Stimulated activated CD4-positive, alpha-beta T cell treated with anti-CD3 and anti-CD28 coated beads, TNF-alpha, amount 100 ng/mL, for 48 hours (primary cell): Measurements from ENCODE around the gene INSIG1.

Experiments used
- DNase-seq, 3 donors: peaks; one replicate each; pipeline ENCODE4 v3.0.0-alpha.2; 2020; ENCODE audit warnings: low read depth in 3 of 3

The INSIG1 gene

DNA sequence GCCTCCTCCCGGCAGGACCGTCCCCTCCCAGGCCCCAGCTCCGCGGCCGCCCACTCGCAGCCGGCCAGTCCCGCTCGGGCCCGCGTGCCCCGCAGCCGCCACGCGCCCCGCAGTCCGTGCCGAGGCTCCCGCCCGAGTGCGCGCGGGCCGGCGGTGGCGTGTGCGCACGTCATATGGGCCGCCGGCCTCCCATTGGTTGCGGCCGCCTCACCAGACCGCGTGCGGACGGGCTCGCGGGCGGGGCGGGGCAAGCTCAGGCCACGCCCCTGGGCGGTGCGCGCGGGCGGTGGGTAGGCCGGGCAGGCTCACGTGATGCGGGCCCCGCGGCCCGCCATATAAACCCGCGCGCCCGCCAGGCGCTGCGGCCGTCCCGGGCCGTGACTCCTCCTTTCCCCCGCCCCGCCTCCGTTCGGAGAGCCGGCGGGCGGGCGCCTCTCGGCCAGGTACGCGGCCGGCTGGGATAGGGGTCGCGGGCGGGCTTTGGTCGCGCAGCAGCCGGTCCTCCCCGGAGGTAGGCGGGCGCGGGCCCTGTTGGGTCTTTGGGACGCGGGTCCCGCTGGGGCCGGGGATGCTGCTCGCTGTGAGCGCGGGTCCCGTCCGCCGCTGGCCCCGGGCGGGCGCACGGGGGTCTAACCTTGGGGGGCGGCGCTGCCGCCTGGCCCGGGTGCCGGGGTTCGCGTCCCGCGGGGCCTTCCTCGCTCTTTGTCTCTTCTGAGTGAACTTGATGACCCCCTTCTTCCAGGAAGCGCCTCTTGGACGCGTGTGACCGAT, at the start of gene INSIG1:
INSIG1 (plus strand) TSS at position 362 of the 771 bp plus-strand sequence; CDS start at position 770, 408 bp downstream.
- peak; percentile 80 to 85 (median 85) for DNase-seq

GRCh38 chr7:155248366-155248756, 49.3 kb upstream of the INSIG1 start:
- DNase-seq = no peak

DNA sequence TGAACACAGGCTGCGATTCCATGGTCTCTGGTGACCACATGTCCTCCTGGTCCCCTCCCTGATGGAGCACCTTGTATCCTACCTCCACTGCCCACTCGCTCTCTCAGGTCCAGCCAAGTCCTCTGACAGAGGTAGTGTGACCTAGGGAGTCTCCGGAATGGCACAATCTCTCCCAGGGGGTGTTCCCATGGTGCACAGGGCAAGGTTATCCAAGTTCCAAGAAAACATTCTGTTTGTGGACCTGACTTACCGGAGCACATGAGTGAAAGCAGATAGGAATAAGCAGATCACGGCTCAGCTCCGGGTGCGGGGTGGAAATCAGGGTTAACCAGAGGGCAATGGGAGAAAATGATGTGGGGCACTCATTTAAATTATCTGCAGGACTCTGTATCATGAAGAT, 45.8 kb upstream of the INSIG1 start:
- no peak for DNase-seq

- no peak for DNase-seq
Observed at GRCh38 chr7:155252444-155252887, 45.2 kb upstream of the INSIG1 start.

GRCh38 chr7:155252892-155253501, 44.7 kb upstream of the INSIG1 start:
- DNase-seq = no peak

- DNase-seq = no peak
Observed at GRCh38 chr7:155254018-155254417, 43.7 kb upstream of the INSIG1 start.

DNA sequence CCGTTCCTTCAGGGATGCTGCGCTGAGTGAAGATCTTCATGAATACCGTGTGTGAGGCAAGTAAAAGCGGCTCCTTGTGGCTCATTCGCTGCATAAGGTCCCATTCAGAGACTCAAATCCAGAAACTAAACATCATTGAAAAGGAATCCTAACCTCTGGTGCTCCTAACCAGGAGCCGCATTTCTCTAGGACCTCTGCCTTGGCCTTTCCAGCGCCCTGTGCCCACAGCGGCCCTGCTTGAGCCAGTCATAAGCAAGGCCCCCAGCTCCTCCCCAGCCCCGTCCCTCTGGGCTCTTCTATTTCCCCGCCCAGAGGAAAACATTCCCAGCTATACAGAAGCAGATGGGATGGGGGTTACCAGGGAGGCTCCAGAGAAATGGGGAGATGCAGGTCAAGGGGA, 42.6 kb upstream of the INSIG1 start:
- no peak for DNase-seq

GRCh38 chr7:155255621-155256020, 42.1 kb upstream of the INSIG1 start:
- no peak for DNase-seq

DNA sequence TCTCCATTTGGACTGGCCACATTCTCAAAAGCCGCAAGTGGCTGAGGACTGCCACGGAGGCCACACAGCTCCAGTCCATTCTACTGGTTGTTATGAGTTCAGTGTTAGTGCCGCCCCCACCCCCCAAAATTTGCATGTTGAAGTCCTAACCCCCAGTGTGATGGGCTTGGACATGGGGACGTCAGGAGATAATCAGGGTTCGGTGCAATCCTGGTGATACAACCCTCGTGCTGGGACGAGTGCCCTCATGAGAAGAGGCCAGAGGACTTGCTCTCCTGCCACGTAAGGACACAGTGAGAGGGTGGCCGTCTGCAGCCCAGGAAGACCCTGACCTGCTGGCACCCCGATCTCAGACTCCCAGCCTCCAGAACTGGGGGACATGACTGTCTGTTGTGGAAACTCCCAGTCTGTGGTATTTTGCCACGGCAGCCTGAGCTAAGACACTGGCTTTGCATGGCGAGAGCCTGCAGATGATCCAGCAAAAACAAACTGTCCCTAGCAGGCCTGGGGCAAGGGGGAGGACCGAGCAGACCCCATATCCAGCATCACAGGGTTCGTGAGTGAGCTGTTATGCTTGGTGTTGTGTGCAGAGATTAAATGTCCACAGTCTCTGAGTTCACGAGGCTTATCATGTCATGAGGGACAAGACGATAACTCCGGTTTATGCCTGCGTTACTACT, 41.5 kb upstream of the INSIG1 start:
- DNase-seq = no peak

- DNase-seq = no peak
Observed at GRCh38 chr7:155256761-155257481, 40.8 kb upstream of the INSIG1 start.

DNA sequence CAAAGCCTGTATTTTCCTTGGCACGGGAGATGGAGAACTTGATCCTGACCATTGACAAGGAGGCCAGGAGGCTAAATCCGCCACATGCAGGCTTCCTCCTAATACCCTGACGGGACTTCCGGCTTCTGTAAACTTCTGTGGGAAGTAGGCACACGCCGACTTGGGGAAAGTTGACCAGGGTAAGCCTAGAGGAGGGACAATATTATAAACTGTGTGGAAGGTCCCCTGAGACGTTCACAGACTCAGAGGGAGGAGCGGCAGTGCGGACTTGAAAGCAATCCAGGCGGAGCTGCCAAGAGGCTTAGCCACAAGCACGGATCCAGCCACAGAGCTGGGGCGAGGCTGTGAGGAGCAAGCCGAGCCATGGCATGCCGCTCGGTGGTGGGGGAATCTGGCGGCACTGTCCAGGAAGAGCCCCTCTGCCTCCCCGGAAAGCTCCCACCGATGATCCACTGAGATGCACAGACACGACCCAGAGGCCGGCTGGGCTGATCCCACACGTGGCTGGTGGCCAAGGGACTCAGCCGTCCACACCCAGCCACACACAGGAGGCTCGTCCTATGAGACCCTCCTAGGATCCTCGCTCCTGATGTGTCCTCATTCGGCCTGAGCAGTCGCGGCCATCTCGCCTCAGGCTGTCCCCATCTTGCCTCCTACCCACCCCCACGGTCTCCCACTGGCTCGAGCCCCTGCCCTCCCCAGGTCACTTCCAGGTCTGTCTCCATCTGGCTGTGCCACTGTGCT, 40.0 kb upstream of the INSIG1 start:
- no peak for DNase-seq

DNA sequence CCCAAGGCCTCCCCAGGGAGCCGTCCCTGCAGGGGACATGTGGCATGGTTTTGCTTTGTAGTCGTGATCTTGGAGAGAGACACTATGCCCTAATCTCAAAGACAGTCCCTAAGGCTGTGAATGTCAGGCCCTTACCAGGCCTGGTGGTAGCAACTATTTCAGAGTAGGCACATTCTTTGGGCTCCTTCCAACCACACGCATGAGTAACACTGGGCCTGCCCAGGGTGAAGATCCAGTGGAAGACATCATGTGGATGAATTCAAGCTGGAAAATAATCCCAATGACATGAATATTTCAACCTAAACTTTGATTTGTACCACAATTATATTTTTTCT, 39.5 kb upstream of the INSIG1 start:
- DNase-seq = no peak

GRCh38 chr7:155259866-155260497, 37.7 kb upstream of the INSIG1 start:
- DNase-seq = no peak

DNA sequence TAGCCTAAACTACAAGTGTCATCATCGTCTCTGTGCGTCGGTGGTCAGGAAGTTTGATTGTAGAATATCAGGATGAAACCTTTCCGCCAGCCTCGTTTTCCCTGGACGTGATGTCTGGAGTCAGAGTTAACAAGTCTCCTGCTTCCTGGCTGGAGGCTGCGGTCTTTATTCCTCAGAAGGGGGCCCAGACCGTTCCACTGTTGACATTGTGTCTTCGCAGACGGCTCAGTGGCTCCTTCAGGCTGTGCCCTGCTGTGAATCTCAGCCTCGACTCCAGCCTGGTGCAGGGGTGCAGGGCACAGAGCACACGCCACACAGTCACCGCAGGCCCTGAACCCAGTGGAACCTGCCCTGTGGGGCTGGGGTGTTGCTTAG, 37.2 kb upstream of the INSIG1 start:
- DNase-seq = no peak

- DNase-seq = no peak
Observed at GRCh38 chr7:155261031-155261985, 36.4 kb upstream of the INSIG1 start.

- no peak for DNase-seq
Observed at GRCh38 chr7:155262031-155262430, 35.6 kb upstream of the INSIG1 start.

DNA sequence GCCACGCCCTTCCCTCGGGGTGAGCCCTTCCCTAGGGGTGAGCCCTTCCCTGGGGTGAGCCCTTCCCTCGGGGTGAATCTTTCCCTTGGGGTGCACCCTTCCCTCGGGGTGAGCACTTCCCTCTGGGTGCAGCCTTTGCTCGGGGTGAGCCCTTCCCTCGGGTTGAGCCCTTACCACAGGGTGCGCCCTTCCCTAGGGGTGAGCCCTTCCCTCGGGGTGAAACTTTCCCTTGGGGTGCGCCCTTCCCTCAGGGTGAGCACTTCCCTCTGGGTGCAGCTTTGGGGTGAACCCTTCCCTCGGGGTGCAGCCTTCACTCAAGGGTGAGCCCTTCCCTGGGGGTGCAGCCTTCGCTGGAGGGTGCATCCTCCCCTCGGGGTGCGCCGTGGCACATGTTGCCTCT, 34.6 kb upstream of the INSIG1 start:
- DNase-seq = no peak

GRCh38 chr7:155263581-155264143, 34.0 kb upstream of the INSIG1 start:
- no peak for DNase-seq

GRCh38 chr7:155265144-155265543, 32.5 kb upstream of the INSIG1 start:
- no peak for DNase-seq

- no peak for DNase-seq
Observed at GRCh38 chr7:155265961-155266360, 31.7 kb upstream of the INSIG1 start.
